Endothelial cell (in vitro differentiated cells): ENCODE data around the gene PTGFRN. TPM values are rescaled to one million over a fixed set of nuclear protein-coding genes. Genes with fewer than 3 reads are reported as not detected.
A peak's percentile ranks its signal among the peaks of the same experiment; 100 is the strongest.

ENCODE experiments used
- DNase-seq: peaks from one replicate; pipeline ENCODE4 v3.0.0; 2021; ENCODE audit warnings: low spot score
- H3K27ac Mint-ChIP-seq: one replicate; pipeline ENCODE4 v1.8.0; 2021; ENCODE audit warnings: mixed read lengths, inconsistent platforms; ENCODE audit not compliant: unreplicated experiment
- H3K27me3 Mint-ChIP-seq: one replicate; pipeline ENCODE4 v1.8.0; 2021; ENCODE audit warnings: mild to moderate bottlenecking, moderate library complexity, mixed read lengths, inconsistent platforms; ENCODE audit not compliant: unreplicated experiment
- H3K36me3 Mint-ChIP-seq: one replicate; pipeline ENCODE4 v1.8.0; 2021; ENCODE audit warnings: mild to moderate bottlenecking, low read depth, mixed read lengths, inconsistent platforms; ENCODE audit not compliant: unreplicated experiment
- H3K4me1 Mint-ChIP-seq: one replicate; pipeline ENCODE4 v1.8.0; 2021; ENCODE audit warnings: mild to moderate bottlenecking, mixed read lengths, inconsistent platforms; ENCODE audit not compliant: unreplicated experiment
- H3K4me3 Mint-ChIP-seq: one replicate; pipeline ENCODE4 v1.8.0; 2021; ENCODE audit warnings: mild to moderate bottlenecking, mixed read lengths, inconsistent platforms; ENCODE audit not compliant: unreplicated experiment
- H3K9me3 Mint-ChIP-seq: one replicate; pipeline ENCODE4 v1.8.0; 2021; ENCODE audit warnings: mixed read lengths, inconsistent platforms; ENCODE audit not compliant: unreplicated experiment
- total RNA-seq: library from RNA; stranded (reverse); fragmentation: NEBNext Ultra II Directional; extraction: Animal tissue kit (Norgen Biotek cat#: 25700); gene quantifications from one replicate; pipeline ENCODE4 v1.2.1, GENCODE V29; 2021; ENCODE audit not compliant: unreplicated experiment
- TF ChIP-seq, protein P1 (sequence below): fragments of 200-600 bp; sonication (generic); IDR thresholded peaks from one replicate; pipeline ENCODE4 v1.5.0; 2021; ENCODE audit warnings: antibody characterized with exemption; ENCODE audit not compliant: unreplicated experiment

Gene PTGFRN
- total RNA-seq, 1 donor from 2014 or later = 23.7 TPM

DNA sequence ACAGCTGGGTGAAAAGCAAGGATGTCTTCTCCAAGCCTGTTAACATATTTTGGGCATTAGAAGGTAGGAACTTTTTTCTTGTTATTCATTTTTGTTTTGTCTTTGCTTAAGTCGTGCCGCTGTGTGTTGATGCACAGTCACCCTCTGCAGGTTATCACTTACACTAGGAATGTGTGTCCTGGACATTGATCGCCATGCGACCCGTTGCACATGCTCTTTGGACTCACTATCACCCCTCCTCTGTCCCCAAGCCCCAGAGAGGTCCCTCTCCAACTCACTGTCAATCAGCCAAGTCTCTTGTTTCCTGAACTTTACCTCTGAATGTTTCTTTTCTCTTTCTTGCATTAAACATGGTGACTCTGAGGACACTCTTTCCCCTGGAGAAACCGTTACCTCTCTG lies 51.9 kb downstream of the PTGFRN start:
- Mint-ChIP-seq H3K36me3 (peaks cover 6% of the 10 kb centered on the region), H3K27me3 (peaks cover 4% of the 10 kb centered on the region), H3K4me1 (no peaks in the 10 kb centered on the region), H3K4me3 (no peak overlapping the region), H3K9me3 (no peaks in the 10 kb centered on the region), H3K27ac (no peak overlapping the region)
- TF ChIP-seq, protein P1, sequence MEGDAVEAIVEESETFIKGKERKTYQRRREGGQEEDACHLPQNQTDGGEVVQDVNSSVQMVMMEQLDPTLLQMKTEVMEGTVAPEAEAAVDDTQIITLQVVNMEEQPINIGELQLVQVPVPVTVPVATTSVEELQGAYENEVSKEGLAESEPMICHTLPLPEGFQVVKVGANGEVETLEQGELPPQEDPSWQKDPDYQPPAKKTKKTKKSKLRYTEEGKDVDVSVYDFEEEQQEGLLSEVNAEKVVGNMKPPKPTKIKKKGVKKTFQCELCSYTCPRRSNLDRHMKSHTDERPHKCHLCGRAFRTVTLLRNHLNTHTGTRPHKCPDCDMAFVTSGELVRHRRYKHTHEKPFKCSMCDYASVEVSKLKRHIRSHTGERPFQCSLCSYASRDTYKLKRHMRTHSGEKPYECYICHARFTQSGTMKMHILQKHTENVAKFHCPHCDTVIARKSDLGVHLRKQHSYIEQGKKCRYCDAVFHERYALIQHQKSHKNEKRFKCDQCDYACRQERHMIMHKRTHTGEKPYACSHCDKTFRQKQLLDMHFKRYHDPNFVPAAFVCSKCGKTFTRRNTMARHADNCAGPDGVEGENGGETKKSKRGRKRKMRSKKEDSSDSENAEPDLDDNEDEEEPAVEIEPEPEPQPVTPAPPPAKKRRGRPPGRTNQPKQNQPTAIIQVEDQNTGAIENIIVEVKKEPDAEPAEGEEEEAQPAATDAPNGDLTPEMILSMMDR = no peak
- DNase-seq = no peak

DNA sequence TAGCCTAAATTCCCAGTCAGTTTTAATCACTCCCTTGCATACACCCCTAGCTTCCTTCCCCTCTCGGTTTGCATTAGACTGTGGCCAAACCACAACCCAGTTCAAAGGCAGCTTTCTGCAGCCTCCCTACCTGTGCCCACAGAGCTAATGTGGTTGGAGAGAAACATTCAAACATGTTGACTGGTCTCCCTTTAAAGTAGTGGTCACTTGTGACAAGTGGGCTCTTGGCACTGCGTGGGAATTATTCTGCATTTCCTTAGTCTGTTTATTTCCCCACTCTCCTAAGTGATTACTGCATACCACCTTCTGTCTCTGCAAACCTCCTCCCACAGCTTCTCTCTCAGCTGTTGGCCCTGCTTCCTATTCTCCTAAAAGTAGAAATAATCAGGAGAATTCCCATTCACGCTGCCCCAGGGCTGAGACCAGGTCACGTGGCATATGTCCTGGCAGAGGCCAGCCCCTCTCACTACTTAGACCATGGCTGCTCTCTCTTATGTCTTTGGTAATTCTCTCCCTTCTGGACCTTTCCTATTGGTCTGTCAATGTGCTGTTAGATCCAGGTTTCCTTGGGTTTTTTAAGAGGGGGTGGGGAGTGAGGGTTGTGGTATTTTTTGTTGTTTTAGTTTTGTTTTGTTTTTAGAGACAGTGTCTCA lies 53.4 kb downstream of the PTGFRN start:
- H3K27ac Mint-ChIP-seq = no peak overlapping the region
- H3K9me3 Mint-ChIP-seq = no peaks in the 10 kb centered on the region
- TF ChIP-seq, protein P1 = no peak
- H3K36me3 Mint-ChIP-seq = peaks cover 9% of the 10 kb centered on the region
- H3K27me3 Mint-ChIP-seq = peaks cover 4% of the 10 kb centered on the region
- no peak overlapping the region for H3K4me3 Mint-ChIP-seq
- no peak for DNase-seq
- H3K4me1 Mint-ChIP-seq = no peaks in the 10 kb centered on the region

DNA sequence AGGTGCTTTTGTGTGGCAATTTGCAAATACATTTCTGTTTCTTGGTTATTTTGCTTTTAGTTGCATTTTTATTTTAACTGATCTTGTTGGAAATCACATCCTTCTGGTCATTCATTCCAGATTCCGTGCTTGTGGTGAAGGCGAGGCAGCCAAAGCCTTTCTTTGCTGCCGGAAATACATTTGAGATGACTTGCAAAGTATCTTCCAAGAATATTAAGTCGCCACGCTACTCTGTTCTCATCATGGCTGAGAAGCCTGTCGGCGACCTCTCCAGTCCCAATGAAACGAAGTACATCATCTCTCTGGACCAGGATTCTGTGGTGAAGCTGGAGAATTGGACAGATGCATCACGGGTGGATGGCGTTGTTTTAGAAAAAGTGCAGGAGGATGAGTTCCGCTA lies 57.1 kb downstream of the PTGFRN start:
- no peaks in the 10 kb centered on the region for H3K9me3 Mint-ChIP-seq
- H3K27me3 Mint-ChIP-seq = no peaks in the 10 kb centered on the region
- peaks cover 17% of the 10 kb centered on the region for H3K36me3 Mint-ChIP-seq
- DNase-seq = no peak
- no peak overlapping the region for H3K27ac Mint-ChIP-seq
- peaks cover 20% of the 10 kb centered on the region for H3K4me1 Mint-ChIP-seq
- no peak overlapping the region for H3K4me3 Mint-ChIP-seq
- TF ChIP-seq, protein P1 = no peak

DNA sequence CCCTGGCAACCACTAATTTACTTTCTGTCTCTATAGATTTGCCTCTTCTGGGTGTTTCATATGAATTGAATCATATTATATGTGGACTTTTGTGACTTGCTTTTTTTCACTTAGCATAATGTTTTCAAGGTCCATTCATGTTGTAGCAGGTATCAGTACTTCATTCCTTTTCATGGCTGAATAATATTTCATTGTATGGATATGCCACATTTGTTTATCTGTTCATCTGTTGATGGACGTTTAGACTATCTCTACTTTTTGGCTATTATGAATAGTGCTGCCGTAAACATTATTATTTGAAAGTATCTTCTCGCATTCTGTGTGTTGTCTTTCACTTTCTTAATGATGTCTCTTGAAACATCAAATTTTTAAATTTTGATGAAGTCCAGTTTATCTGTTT lies 59.0 kb downstream of the PTGFRN start:
- TF ChIP-seq, protein P1 = no peak
- no peak for DNase-seq
- no peak overlapping the region for H3K27ac Mint-ChIP-seq

DNA sequence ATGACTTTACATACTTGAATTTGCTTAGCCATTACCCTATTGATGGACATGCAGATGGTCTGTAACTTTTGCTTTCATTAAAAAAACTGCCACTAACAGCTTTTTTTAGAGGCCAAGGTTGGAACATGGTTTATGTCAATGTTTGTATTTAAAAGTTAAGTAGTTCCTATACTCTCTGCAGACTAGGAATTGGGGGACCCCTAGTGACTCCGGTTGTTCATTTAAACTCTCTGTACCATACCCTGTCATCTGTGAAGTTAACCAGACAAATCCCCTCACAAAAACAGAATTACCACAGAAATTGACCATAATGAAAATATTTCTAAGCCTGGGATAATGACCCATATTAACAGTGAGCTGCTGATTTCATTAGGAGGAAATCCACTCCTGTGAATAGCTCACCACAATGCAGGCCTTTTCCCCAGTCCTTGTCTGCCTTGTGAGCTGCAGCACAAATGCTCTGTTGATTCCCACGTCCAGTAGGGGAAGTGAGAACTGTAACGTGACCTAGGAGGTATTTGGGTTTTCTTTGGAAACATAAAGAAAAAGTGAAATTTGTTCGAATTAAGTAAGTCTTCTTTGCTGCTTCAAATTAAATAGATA lies 61.6 kb downstream of the PTGFRN start:
- peak overlapping the region; percentile 1 for H3K27ac Mint-ChIP-seq
- H3K27me3 Mint-ChIP-seq = no peaks in the 10 kb centered on the region
- no peak overlapping the region for H3K4me3 Mint-ChIP-seq
- TF ChIP-seq, protein P1 = no peak
- H3K9me3 Mint-ChIP-seq = peaks cover 6% of the 10 kb centered on the region
- peaks cover 27% of the 10 kb centered on the region for H3K4me1 Mint-ChIP-seq
- DNase-seq = no peak
- H3K36me3 Mint-ChIP-seq = peaks cover 32% of the 10 kb centered on the region

More for the DNA sequence above, 59.0 kb downstream of the PTGFRN start:
- no peaks in the 10 kb centered on the region for H3K27me3 Mint-ChIP-seq
- H3K4me1 Mint-ChIP-seq = peaks cover 27% of the 10 kb centered on the region
- H3K4me3 Mint-ChIP-seq = no peak overlapping the region
- H3K9me3 Mint-ChIP-seq = no peaks in the 10 kb centered on the region
- H3K36me3 Mint-ChIP-seq = peaks cover 19% of the 10 kb centered on the region
